Measurements from ENCODE around the gene MRPL54. TPM values are rescaled to one million over a fixed set of nuclear protein-coding genes. Genes with fewer than 3 reads are reported as not detected.
"Not testable (repeated sequence)": the region's sequence is repeated elsewhere in the genome, so short reads cannot be mapped to it uniquely, and the experiment has no call there.

MRPL54 gene
- polyA plus RNA-seq, 3 donors = 37.8 to 48.6 (median 39.3) TPM

GRCh38 chr19:3736106-3736724 is 26.3 kb upstream of the MRPL54 start:
- DNase-seq = no peak

DNA sequence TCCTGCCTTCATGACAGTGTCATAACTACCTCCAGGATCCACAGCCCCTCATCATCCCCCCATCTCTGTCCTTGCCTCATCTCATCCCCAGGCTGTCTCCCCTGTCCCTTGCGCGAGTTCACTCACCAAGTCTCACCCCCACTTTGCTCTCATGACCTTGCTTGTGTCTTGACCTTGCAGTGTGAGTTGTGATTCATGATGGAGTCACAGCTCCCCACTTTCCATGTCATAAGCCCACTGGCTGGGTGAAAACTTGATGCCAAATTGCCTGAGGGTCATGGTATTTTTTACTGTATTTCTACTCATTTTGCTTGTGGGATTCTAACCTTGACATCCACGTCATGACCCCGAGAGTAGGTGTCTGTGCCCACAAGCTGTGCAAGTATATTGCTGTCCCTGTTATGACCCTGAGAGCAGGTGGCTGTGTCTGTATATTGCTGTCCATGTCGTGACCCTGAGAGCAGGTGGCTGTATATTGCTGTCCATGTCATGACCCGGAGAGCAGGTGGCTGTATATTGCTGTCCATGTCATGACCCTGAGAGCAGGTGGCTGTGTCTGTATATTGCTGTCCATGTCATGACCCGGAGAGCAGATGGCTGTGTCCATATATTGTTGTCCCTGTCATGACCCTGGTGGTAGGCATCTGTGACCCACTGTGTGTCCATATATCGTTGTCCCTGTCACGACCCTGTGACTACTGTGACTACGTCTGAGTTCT is 24.8 kb upstream of the MRPL54 start:
- no peak for DNase-seq

- DNase-seq = no peak
These were observed 23.8 kb upstream of the MRPL54 start for GRCh38 chr19:3738477-3739220.

- DNase-seq = no peak
These were observed 22.1 kb upstream of the MRPL54 start for GRCh38 chr19:3740431-3740830.

DNA sequence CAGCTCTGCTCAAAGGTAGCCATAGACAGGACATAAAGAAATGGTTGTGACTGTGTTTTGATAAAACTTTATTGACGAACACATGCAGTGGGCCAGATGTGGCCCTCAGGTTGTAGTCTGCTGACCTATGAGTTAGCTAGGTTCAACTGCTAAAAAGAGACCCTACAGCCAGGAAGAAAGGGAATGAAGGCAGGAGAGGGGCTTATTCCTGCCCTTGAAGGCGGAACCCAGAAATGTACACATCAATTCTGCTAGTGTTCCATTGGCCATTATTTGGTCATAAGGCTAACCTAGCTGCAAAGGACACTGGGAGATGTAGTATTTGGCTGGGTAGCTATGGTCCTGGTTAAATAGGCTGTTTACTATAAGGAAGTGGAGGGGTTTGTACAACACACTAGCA is 19.0 kb upstream of the MRPL54 start:
- DNase-seq = no peak

DNA sequence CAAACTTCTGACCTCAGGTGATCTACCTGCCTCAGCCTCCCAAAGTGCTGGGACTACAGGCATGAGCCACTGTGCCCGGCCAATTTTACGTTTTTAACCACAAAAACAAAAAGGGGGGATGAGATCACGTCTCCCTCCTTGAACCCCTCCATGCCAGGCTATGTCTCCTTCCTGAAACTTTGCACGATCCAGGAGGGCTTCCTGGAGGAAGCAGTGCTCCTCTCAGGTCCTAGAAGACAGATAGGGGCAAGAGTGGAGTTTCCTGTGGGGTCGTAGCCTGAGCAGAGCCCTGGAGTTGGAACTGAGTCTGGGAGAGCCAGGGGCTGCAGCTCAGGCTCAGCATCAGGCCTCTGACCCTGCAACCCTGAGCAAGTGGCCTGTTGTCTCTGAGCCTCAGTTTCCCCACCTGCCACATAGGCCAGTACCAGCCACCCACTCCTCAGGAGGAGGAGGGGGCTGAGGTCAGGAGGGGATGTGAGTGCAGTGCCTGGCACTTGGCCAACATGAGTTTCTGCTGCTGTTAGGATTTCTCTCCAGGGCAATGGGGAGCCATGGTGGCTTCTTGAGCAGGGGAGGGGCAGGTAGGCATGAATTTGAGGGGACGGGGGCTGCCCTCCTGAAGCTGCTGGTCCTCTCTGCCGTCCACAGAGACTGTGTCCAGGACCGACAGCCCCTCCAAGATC is 17.0 kb upstream of the MRPL54 start:
- no peak for DNase-seq

GRCh38 chr19:3746371-3747056 is 16.0 kb upstream of the MRPL54 start:
- no peak for DNase-seq

GRCh38 chr19:3748965-3749364 is 13.5 kb upstream of the MRPL54 start:
- DNase-seq = no peak

- DNase-seq = no peak
These were observed 12.3 kb upstream of the MRPL54 start for GRCh38 chr19:3750211-3750610.

- DNase-seq = no peak
These were observed 11.2 kb upstream of the MRPL54 start for GRCh38 chr19:3751236-3751635.

GRCh38 chr19:3752492-3752891 is 10.0 kb upstream of the MRPL54 start:
- no peak for DNase-seq

DNA sequence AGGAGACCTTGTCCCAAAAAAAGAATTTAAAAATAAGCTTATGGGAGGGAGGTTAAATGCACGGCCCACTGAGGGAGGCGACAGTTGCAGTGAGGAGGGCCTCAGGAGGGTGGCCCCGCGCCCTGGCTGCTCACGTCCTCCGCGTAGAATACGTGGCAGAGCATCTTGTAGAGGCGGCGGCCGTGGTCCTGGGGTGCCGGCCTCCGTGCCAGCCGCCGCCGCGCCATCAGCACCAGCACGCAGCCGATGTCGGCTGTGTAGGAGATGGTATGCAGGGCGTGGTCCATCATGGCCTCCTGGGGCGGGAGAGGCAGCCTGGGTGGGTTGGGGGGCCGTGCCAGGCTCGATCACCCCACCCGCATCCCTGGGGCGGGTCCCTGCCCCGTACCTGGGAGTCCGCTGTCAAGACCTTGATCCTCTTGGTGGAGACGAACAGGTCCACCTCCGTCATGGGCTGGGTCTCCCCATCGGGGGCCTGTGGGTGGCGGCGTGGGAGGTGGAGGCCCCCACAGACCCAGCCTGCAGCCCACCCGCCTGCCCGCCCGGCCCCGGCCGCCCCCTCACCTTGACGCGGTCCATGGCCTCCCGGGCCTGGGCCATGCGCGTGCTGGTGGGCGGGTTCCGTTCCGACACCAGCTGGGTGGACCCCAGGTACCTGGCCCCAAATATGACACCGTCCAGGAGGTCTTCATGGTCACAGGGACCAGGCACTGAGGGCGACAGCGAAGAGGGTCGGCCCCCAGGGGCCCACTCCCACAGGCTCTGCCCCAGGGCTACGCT is 8.7 kb upstream of the MRPL54 start:
- DNase-seq = no peak

GRCh38 chr19:3757705-3758104 is 4.8 kb upstream of the MRPL54 start:
- DNase-seq = not testable (repeated sequence)

- DNase-seq = not testable (repeated sequence)
These were observed 4.2 kb upstream of the MRPL54 start for GRCh38 chr19:3758297-3758696.

GRCh38 chr19:3759482-3760254 is 2.8 kb upstream of the MRPL54 start:
- no peak for DNase-seq

GRCh38 chr19:3760871-3761361 is 1.6 kb upstream of the MRPL54 start:
- no peak for DNase-seq

- peak; percentile 86 for DNase-seq
These were observed 926 bp upstream of the MRPL54 start, which contains the start of gene APBA3 for GRCh38 chr19:3761382-3762129. Gene APBA3 (minus strand): TSS chr19:3761692. CDS start chr19:3760264, 1,428 bp downstream.

DNA sequence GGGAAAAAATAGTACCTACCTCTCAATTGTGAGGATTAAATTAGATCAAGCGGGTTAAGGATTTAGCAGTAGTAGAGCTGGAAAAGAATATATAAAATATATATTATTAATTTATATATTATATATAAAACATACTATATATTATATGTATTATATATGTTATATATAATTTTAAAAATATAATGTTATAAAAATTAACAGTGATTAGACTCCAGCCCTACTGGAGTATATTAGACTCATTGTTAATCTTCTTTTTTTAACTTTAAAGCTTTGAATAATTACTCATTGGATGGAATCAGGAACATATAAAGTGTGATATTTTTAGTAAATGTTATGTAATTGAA is 380 bp upstream of the MRPL54 start:
- no peak for DNase-seq

DNA sequence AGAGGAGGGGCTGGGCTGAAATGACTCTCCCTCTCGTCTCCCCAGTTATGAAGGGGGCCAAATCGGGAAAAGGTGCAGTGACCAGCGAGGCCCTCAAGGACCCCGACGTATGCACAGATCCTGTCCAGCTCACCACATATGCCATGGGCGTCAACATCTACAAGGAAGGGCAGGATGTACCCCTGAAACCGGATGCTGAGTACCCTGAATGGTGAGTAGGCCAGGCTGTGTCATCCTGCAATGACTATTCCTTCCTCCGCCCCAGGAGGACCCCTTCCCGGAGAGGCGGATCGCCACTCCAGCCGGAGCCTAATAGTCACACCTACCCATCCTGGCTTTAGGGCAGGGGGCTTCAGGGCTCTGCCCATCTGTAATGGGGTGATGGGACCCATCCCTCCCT is 2.6 kb downstream of the MRPL54 start:
- no peak for DNase-seq

Measured in renal pelvis (tissue), 4 donors.